Measurements from ENCODE around the gene GABRB1. TPM values are rescaled to one million over a fixed set of nuclear protein-coding genes. Genes with fewer than 3 reads are reported as not detected.

The GABRB1 gene
- total RNA-seq, 4 donors from 2014 or later: 0.13 TPM; not detected in 3

GRCh38 chr4:47330866-47331265 is 299.5 kb downstream of the GABRB1 start:
- TF ChIP-seq POLR2A (IDR thresholded peaks at IDR 0.05; ENCODE audit: low read depth) (no peak), EP300 (IDR thresholded peaks at IDR 0.05) (no peak), CTCF (IDR thresholded peaks at IDR 0.05) (no peak), POLR2AphosphoS5 (IDR thresholded peaks at IDR 0.05) (no peak)
- Histone ChIP-seq H3K36me3 (no peaks in the 10 kb centered on the region), H3K27ac (replicated peaks in 1 of 4) (no peak overlapping the region), H3K27me3 (no peaks in the 10 kb centered on the region), H3K9me3 (no peaks in the 10 kb centered on the region), H3K4me3 (no peak overlapping the region), H3K4me1 (no peaks in the 10 kb centered on the region)
- intact Hi-C loops (cut with DNase I): no loop called here
- no peak for DNase-seq (ENCODE audit: extremely low spot score)

- Histone ChIP-seq H3K4me1 (no peaks in the 10 kb centered on the region), H3K9me3 (no peaks in the 10 kb centered on the region), H3K4me3 (no peak overlapping the region), H3K36me3 (no peaks in the 10 kb centered on the region), H3K27me3 (no peaks in the 10 kb centered on the region), H3K27ac (replicated peaks in 1 of 4) (no peak overlapping the region)
- 58% methylated on average over 3 of the region's 3 CpGs for WGBS
- no peak for DNase-seq (ENCODE audit: extremely low spot score)
- TF ChIP-seq POLR2A (IDR thresholded peaks at IDR 0.05; ENCODE audit: low read depth) (no peak), POLR2AphosphoS5 (IDR thresholded peaks at IDR 0.05) (no peak), EP300 (IDR thresholded peaks at IDR 0.05) (no peak), CTCF (IDR thresholded peaks at IDR 0.05) (no peak)
- intact Hi-C loops (cut with DNase I): no loop called here
These were observed 303.3 kb downstream of the GABRB1 start for GRCh38 chr4:47334652-47335051.

- TF ChIP-seq EP300 (IDR thresholded peaks at IDR 0.05) (no peak), POLR2AphosphoS5 (IDR thresholded peaks at IDR 0.05) (no peak), POLR2A (IDR thresholded peaks at IDR 0.05; ENCODE audit: low read depth) (no peak), CTCF (IDR thresholded peaks at IDR 0.05) (no peak)
- 78% methylated on average over 2 of the region's 2 CpGs for WGBS
- Histone ChIP-seq H3K4me3 (no peak overlapping the region), H3K36me3 (no peaks in the 10 kb centered on the region), H3K4me1 (no peaks in the 10 kb centered on the region), H3K27ac (replicated peaks in 1 of 4) (no peak overlapping the region), H3K9me3 (no peaks in the 10 kb centered on the region), H3K27me3 (no peaks in the 10 kb centered on the region)
- DNase-seq (ENCODE audit: extremely low spot score): no peak
- intact Hi-C loops (cut with DNase I): no loop called here
These were observed 306.5 kb downstream of the GABRB1 start for GRCh38 chr4:47337893-47338292.

GRCh38 chr4:47340914-47341313 is 309.5 kb downstream of the GABRB1 start:
- Histone ChIP-seq H3K4me3 (no peak overlapping the region), H3K9me3 (no peaks in the 10 kb centered on the region), H3K4me1 (no peaks in the 10 kb centered on the region), H3K27me3 (no peaks in the 10 kb centered on the region), H3K27ac (replicated peaks in 1 of 4) (no peak overlapping the region), H3K36me3 (no peaks in the 10 kb centered on the region)
- DNase-seq (ENCODE audit: extremely low spot score): no peak
- intact Hi-C loops (cut with DNase I): no loop called here
- TF ChIP-seq POLR2AphosphoS5 (IDR thresholded peaks at IDR 0.05) (no peak), POLR2A (IDR thresholded peaks at IDR 0.05; ENCODE audit: low read depth) (no peak), EP300 (IDR thresholded peaks at IDR 0.05) (no peak), CTCF (IDR thresholded peaks at IDR 0.05) (no peak)
- WGBS: 81% methylated on average over 2 of the region's 2 CpGs

GRCh38 chr4:47342796-47343195 is 311.4 kb downstream of the GABRB1 start:
- H3K9me3 ChIP-seq: no peaks in the 10 kb centered on the region
- H3K27me3 ChIP-seq: no peaks in the 10 kb centered on the region
- TF ChIP-seq CTCF (IDR thresholded peaks at IDR 0.05) (no peak), EP300 (IDR thresholded peaks at IDR 0.05) (no peak), POLR2A (IDR thresholded peaks at IDR 0.05; ENCODE audit: low read depth) (no peak), POLR2AphosphoS5 (IDR thresholded peaks at IDR 0.05) (no peak)
- no peak overlapping the region for H3K4me3 ChIP-seq
- H3K27ac ChIP-seq (replicated peaks in 1 of 4): no peak overlapping the region
- no peak for DNase-seq (ENCODE audit: extremely low spot score)
- no peaks in the 10 kb centered on the region for H3K4me1 ChIP-seq
- WGBS: 66% methylated on average over 4 of the region's 4 CpGs
- H3K36me3 ChIP-seq: no peaks in the 10 kb centered on the region
- intact Hi-C loops (cut with DNase I): no loop called here
